Mesenchymal stem cell (in vitro differentiated cells and primary cell): Measurements from ENCODE around the gene SMIM26.

Source experiments
- DNase-seq: peaks from one replicate; pipeline ENCODE4 v3.0.0-alpha.2; 2013
- H2AFZ ChIP-seq: one replicate; pipeline ENCODE4 v1.6.1; 2013; ENCODE audit warnings: low read depth, mild to moderate bottlenecking, control low read depth, inconsistent platforms, low read length, moderate library complexity
- H2AK5ac ChIP-seq: 2 replicates; pipeline ENCODE4 v1.6.1; 2013; ENCODE audit warnings: low read length, moderate library complexity, mild to moderate bottlenecking, inconsistent platforms; ENCODE audit not compliant: severe bottlenecking
- H2BK120ac ChIP-seq: one replicate; pipeline ENCODE4 v1.6.1; 2013; ENCODE audit warnings: low read depth, mild to moderate bottlenecking, inconsistent platforms, low read length, moderate library complexity
- H2BK12ac ChIP-seq, 2 experiments: one replicate each; pipeline ENCODE4 v1.6.1; 2013; ENCODE audit warnings: inconsistent platforms in 2 of 2, low read length in 2 of 2, mild to moderate bottlenecking in 2 of 2, moderate library complexity in 2 of 2, control low read depth in 1 of 2
- H2BK15ac ChIP-seq: one replicate; pipeline ENCODE4 v1.6.1; 2013; ENCODE audit warnings: mild to moderate bottlenecking, low read depth, inconsistent platforms; ENCODE audit not compliant: poor library complexity, severe bottlenecking
- H2BK5ac ChIP-seq: 2 replicates; pipeline ENCODE4 v1.6.1; 2013; ENCODE audit warnings: low read depth, mild to moderate bottlenecking, low read length, control low read depth, inconsistent platforms; ENCODE audit not compliant: poor library complexity, severe bottlenecking
- H3K14ac ChIP-seq, 2 experiments: one replicate each; pipeline ENCODE4 v1.6.1; 2013; ENCODE audit warnings: inconsistent platforms in 2 of 2, low read length in 2 of 2, control low read depth in 1 of 2, mild to moderate bottlenecking in 1 of 2, moderate library complexity in 1 of 2
- H3K18ac ChIP-seq, 2 experiments: one replicate each; pipeline ENCODE4 v1.6.1; 2013; ENCODE audit warnings: inconsistent platforms in 2 of 2, low read length in 2 of 2, control low read depth in 1 of 2, low read depth in 1 of 2, mild to moderate bottlenecking in 1 of 2
- H3K23ac ChIP-seq, 2 experiments: one replicate each; pipeline ENCODE4 v1.6.1; 2013; ENCODE audit warnings: inconsistent platforms in 2 of 2, low read length in 2 of 2, mild to moderate bottlenecking in 2 of 2, moderate library complexity in 2 of 2, control low read depth in 1 of 2
- H3K27ac ChIP-seq: 2 replicates; pipeline ENCODE4 v1.5.1; 2013; ENCODE audit warnings: mild to moderate bottlenecking, moderate library complexity, low read length, control low read depth, inconsistent platforms; ENCODE audit not compliant: poor library complexity, severe bottlenecking
- H3K27me3 ChIP-seq, 2 experiments: 2 replicates each; pipeline versions ENCODE4 v1.6.1 to v1.7.0; 2013; ENCODE audit warnings: low read length in 2 of 2, mild to moderate bottlenecking in 2 of 2, moderate library complexity in 2 of 2, control low read depth in 1 of 2, inconsistent platforms in 1 of 2; ENCODE audit not compliant: control insufficient read depth in 1 of 2, insufficient read depth in 1 of 2
- H3K36me3 ChIP-seq, 2 experiments: 2 replicates each; pipeline versions ENCODE4 v1.6.1 to v1.7.0; 2013; ENCODE audit warnings: low read length in 2 of 2, control low read depth in 1 of 2, inconsistent platforms in 1 of 2, low read depth in 1 of 2, mild to moderate bottlenecking in 1 of 2; ENCODE audit not compliant: insufficient read depth in 2 of 2, control insufficient read depth in 1 of 2
- H3K4ac ChIP-seq, 2 experiments: one replicate each; pipeline ENCODE4 v1.6.1; 2013; ENCODE audit warnings: inconsistent platforms in 2 of 2, low read length in 2 of 2, mild to moderate bottlenecking in 2 of 2, moderate library complexity in 2 of 2, control low read depth in 1 of 2, low read depth in 1 of 2
- H3K4me1 ChIP-seq: 2 replicates; pipeline ENCODE4 v1.6.1; 2013; ENCODE audit warnings: low read depth, low read length, control low read depth; ENCODE audit not compliant: control insufficient read depth, insufficient read depth
- H3K4me2 ChIP-seq: 2 replicates; pipeline ENCODE4 v1.6.1; 2013; ENCODE audit warnings: low read length, mild to moderate bottlenecking, inconsistent platforms; ENCODE audit not compliant: poor library complexity, severe bottlenecking
- H3K4me3 ChIP-seq, 2 experiments: 2 replicates each; pipeline versions ENCODE4 v1.5.1 to v1.7.0; 2013; ENCODE audit warnings: low read length in 2 of 2, mild to moderate bottlenecking in 2 of 2, control low read depth in 1 of 2, low read depth in 1 of 2; ENCODE audit not compliant: insufficient read depth in 1 of 2
- H3K79me1 ChIP-seq: replicated peaks from 2 replicates; pipeline ENCODE4 v1.6.1; 2013; ENCODE audit warnings: mild to moderate bottlenecking, control low read depth, low read length, inconsistent platforms; ENCODE audit not compliant: poor library complexity, severe bottlenecking
- H3K9ac ChIP-seq: 2 replicates; pipeline ENCODE4 v1.7.0; 2013; ENCODE audit warnings: mild to moderate bottlenecking, low read length, moderate library complexity
- H3K9me3 ChIP-seq: 2 replicates; pipeline ENCODE4 v1.7.0; 2013; ENCODE audit warnings: mild to moderate bottlenecking, low read length; ENCODE audit not compliant: control insufficient read depth
- H4K8ac ChIP-seq: one replicate; pipeline ENCODE4 v1.6.1; 2013; ENCODE audit warnings: inconsistent platforms, mild to moderate bottlenecking, low read length, moderate library complexity
- H4K91ac ChIP-seq: one replicate; pipeline ENCODE4 v1.6.1; 2013; ENCODE audit warnings: mild to moderate bottlenecking, low read length, inconsistent platforms
- WGBS: methylation state at CpG from one replicate; pipeline ENCODE4 v1.1.7; 2013; ENCODE audit warnings: mixed read lengths; 5-methylcytosine and 5-hydroxymethylcytosine counted together

The SMIM26 gene

GRCh38 chr20:18571578-18571977 is 4.3 kb downstream of the SMIM26 start:
- 95% methylated on average over 2 of the region's 2 CpGs for WGBS

GRCh38 chr20:18577942-18578341 is 10.7 kb downstream of the SMIM26 start:
- no peaks in the 10 kb centered on the region for H3K36me3 ChIP-seq
- no peak overlapping the region for H2AK5ac ChIP-seq
- no peak overlapping the region for H3K23ac ChIP-seq
- H2BK120ac ChIP-seq: no peak overlapping the region
- H3K18ac ChIP-seq: no peak overlapping the region
- no peak overlapping the region for H4K8ac ChIP-seq
- H2AFZ ChIP-seq: no peak overlapping the region
- H3K4me2 ChIP-seq: no peak overlapping the region
- 87% methylated on average over 6 of the region's 6 CpGs for WGBS
- H2BK15ac ChIP-seq: no peak overlapping the region
- H3K4me3 ChIP-seq: no peak overlapping the region
- no peak overlapping the region for H3K9ac ChIP-seq
- H3K14ac ChIP-seq: no peak overlapping the region
- no peak overlapping the region for H4K91ac ChIP-seq
- no peaks in the 10 kb centered on the region for H3K27me3 ChIP-seq
- no peaks in the 10 kb centered on the region for H3K9me3 ChIP-seq
- no peak overlapping the region for H3K4ac ChIP-seq
- H3K4me1 ChIP-seq: no peaks in the 10 kb centered on the region
- H3K27ac ChIP-seq: no peak overlapping the region
- DNase-seq: no peak
- no peak overlapping the region for H2BK12ac ChIP-seq
- H3K79me1 ChIP-seq: peaks cover 2% of the 10 kb centered on the region
- no peak overlapping the region for H2BK5ac ChIP-seq

More at GRCh38 chr20:18571578-18571977, 4.3 kb downstream of the SMIM26 start:
- Histone ChIP-seq H2BK15ac (no peak overlapping the region), H2BK12ac (no peak overlapping the region), H3K36me3 (peaks cover 14 to 25% of the 10 kb centered on the region in 2 experiments), H3K9ac (no peak overlapping the region), H3K23ac (no peak overlapping the region), H3K18ac (no peak overlapping the region), H2BK5ac (no peak overlapping the region), H4K8ac (no peak overlapping the region), H2AK5ac (no peak overlapping the region), H3K4me3 (no peak overlapping the region), H3K14ac (no peak overlapping the region), H3K4me1 (peaks cover 4% of the 10 kb centered on the region), H3K4ac (no peak overlapping the region), H3K27ac (no peak overlapping the region), H3K79me1 (peaks cover 10% of the 10 kb centered on the region), H4K91ac (no peak overlapping the region), H3K4me2 (no peak overlapping the region), H3K27me3 (no peaks in the 10 kb centered on the region), H2AFZ (no peak overlapping the region), H2BK120ac (no peak overlapping the region), H3K9me3 (no peaks in the 10 kb centered on the region)
- no peak for DNase-seq

- H4K91ac ChIP-seq: no peak overlapping the region
- H3K36me3 ChIP-seq: no peaks in the 10 kb centered on the region
- no peak overlapping the region for H3K9ac ChIP-seq
- H3K4me1 ChIP-seq: no peaks in the 10 kb centered on the region
- H3K4ac ChIP-seq: no peak overlapping the region
- H3K79me1 ChIP-seq: peaks cover 2% of the 10 kb centered on the region
- no peak for DNase-seq
- H2BK5ac ChIP-seq: no peak overlapping the region
- H2BK15ac ChIP-seq: no peak overlapping the region
- H3K27ac ChIP-seq: no peak overlapping the region
- no peak overlapping the region for H2AFZ ChIP-seq
- H3K18ac ChIP-seq: no peak overlapping the region
- H3K4me3 ChIP-seq: no peak overlapping the region
- H2AK5ac ChIP-seq: no peak overlapping the region
- H3K4me2 ChIP-seq: no peak overlapping the region
- no peaks in the 10 kb centered on the region for H3K9me3 ChIP-seq
- H2BK12ac ChIP-seq: no peak overlapping the region
- H2BK120ac ChIP-seq: no peak overlapping the region
- 97% methylated on average over 6 of the region's 6 CpGs for WGBS
- H4K8ac ChIP-seq: no peak overlapping the region
- no peak overlapping the region for H3K23ac ChIP-seq
- H3K27me3 ChIP-seq: no peaks in the 10 kb centered on the region
- no peak overlapping the region for H3K14ac ChIP-seq
Observed at GRCh38 chr20:18578581-18578980, 11.3 kb downstream of the SMIM26 start.

DNA sequence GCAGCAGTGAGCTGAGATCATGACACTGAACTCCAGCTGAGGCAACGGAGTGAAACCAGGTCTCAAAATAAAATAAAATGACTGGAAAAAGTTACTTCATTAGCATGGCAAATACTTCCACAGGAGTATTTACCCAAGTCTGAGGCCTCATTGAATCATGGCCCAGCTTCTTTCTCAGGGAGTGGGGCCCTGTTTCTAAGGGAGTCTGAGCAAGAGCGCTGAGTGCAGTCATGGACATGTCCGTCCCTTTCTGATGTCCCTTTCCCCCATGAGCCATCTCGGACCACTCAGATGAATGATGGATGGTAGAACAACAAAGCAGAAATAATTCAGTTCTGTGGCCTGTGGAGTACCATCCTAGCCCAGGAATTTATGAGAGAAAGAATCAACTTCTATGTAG is 12.8 kb downstream of the SMIM26 start:
- no peak overlapping the region for H3K27ac ChIP-seq
- no peak overlapping the region for H3K4me3 ChIP-seq
- no peak for DNase-seq
- H4K91ac ChIP-seq: no peak overlapping the region
- no peak overlapping the region for H3K9ac ChIP-seq
- H2BK5ac ChIP-seq: no peak overlapping the region
- no peak overlapping the region for H4K8ac ChIP-seq
- H2AK5ac ChIP-seq: no peak overlapping the region
- no peak overlapping the region for H3K14ac ChIP-seq
- no peak overlapping the region for H2BK120ac ChIP-seq
- H3K18ac ChIP-seq: no peak overlapping the region
- no peaks in the 10 kb centered on the region for H3K36me3 ChIP-seq
- H3K79me1 ChIP-seq: peaks cover 2% of the 10 kb centered on the region
- H3K9me3 ChIP-seq: no peaks in the 10 kb centered on the region
- no peaks in the 10 kb centered on the region for H3K27me3 ChIP-seq
- no peak overlapping the region for H2AFZ ChIP-seq
- 97% methylated on average over 3 of the region's 4 CpGs for WGBS
- peaks cover 2% of the 10 kb centered on the region for H3K4me1 ChIP-seq
- H2BK15ac ChIP-seq: no peak overlapping the region
- H3K4me2 ChIP-seq: no peak overlapping the region
- no peak overlapping the region for H3K4ac ChIP-seq
- H3K23ac ChIP-seq: no peak overlapping the region
- H2BK12ac ChIP-seq: no peak overlapping the region
